ENCODE data around the gene GRM8. TPM values are rescaled to one million over a fixed set of nuclear protein-coding genes. Genes with fewer than 3 reads are reported as not detected.

Gene GRM8
- total RNA-seq, 1 experiment from 2014 or later, result not detected

GRCh38 chr7:126818393-126819196 is 434.1 kb downstream of the GRM8 start:
- DNase-seq (ENCODE audit: low read depth), result no peak

DNA sequence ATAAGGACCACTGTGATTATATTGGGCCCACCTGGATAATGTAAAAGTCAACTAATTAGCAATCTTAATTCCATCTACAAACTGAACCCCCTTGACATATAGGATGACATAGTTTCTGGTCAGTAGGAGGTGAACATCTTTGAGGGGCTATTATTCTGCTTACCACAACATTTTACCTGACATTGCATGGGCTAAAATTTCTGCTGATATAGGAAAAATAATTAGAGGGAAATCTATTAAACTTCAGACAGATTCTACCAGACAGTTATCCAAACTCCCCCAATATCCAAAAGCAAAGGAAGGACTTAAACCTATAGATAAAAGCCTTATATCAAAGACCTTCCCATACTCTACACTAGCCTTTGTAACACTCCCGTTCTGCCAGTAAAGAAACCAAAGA is 443.6 kb downstream of the GRM8 start:
- DNase-seq (ENCODE audit: low read depth), result no peak

DNA sequence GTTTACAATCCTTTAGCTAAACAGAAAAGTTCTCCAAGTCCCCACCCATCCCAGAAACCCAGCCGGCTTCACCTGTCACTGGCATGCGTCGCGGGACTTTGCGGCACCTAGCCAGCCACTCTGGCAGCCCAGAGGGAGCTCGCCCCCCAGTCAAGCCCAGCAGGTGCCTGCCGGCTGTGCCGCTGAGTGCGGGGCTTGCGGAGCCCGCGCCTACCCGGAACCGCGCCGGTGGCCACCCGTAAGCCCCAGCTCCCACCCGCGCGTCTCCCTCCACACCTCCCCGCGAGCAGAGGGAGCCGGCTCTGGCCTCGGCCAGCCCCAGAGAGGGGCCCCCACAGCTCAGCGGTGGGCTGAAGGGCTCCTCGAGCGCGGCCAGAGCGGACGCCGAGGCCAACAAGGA is 446.1 kb downstream of the GRM8 start:
- no peak for DNase-seq (ENCODE audit: low read depth)

DNA sequence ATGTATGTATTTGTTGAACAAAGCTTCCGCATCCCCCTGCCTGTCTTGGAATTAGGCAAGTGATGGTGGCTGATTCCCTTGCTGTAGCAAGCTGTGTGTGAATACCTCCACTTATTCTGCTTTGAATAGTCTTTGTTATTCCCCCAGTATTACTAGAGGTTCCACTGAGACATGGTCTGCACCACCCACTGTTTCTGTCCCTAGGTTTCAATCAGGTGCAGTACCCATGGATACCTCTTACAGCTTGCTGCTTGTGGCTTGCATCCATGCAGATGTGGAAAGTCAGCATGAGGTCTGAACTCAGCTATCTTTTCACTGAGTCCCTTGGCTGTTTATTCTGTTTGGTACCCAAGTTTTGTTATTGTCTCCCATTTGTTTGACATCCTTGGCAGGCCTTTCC is 447.4 kb downstream of the GRM8 start:
- DNase-seq (ENCODE audit: low read depth), result no peak

DNA sequence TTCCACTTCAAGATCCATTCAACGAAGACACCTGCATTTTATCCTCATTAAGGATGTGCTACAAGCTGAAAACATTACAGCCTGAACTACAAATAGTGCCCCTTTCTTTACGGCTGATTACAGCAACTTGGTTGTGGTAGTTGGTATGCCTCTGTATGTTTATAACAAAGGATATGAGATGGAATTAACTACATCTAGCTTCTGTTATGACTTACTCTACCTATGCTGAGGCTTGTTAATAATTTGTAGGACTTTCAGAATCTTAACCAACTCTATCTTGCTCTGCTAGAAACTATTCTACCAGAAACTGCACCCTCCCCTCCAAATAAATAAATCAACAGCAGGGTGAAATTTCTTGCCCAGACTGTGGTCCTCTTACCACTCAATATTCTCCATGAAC is 448.1 kb downstream of the GRM8 start:
- no peak for DNase-seq (ENCODE audit: low read depth)

GRCh38 chr7:126803990-126804389 is 448.8 kb downstream of the GRM8 start:
- DNase-seq (ENCODE audit: low read depth), result no peak

GRCh38 chr7:126803060-126803665 is 449.6 kb downstream of the GRM8 start:
- peak; percentile 59 for DNase-seq (ENCODE audit: low read depth)

GRCh38 chr7:126801733-126802132 is 451.0 kb downstream of the GRM8 start:
- no peak for DNase-seq (ENCODE audit: low read depth)

DNA sequence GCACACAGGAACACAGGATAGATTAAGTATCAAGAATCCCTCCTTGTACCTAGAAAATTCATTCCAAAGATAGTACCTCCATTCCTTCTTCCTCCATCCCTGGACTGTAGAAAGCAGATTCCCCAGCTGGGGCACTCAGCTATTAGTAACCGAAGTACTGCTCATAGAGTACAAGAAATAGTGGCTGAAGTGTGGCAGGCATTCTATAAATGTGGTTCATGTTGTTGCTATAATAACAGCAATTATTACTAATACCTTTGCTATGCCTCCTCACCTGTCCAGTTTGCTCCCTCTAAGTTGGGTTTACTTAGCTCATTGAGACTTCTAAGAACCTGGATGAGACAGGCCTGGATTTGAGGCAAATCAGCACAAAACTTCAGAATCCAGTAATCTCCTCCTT is 453.2 kb downstream of the GRM8 start:
- DNase-seq (ENCODE audit: low read depth), result no peak

- no peak for DNase-seq (ENCODE audit: low read depth)
These were observed 460.2 kb downstream of the GRM8 start for GRCh38 chr7:126792521-126792920.

GRCh38 chr7:126791306-126791705 is 461.4 kb downstream of the GRM8 start:
- DNase-seq (ENCODE audit: low read depth), result no peak

DNA sequence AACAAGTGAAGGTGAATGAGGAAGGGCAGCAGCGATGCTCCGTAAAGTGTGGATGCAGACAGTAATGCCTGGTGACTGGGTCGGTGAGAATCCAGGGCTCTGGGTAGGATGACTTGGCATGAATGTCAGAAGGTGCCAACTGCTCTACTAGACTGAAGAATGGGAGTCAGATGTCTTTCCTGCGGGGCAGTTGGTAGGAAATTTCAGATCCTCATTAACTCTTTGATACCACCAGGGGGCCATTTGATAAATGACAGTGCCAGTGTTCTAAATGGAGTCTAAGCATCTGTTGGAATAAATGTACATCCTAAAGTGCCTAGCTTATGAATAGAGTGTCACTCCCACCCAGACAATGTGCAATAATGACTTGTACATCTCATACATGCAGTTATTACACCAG is 462.0 kb downstream of the GRM8 start:
- DNase-seq (ENCODE audit: low read depth), result no peak

DNA sequence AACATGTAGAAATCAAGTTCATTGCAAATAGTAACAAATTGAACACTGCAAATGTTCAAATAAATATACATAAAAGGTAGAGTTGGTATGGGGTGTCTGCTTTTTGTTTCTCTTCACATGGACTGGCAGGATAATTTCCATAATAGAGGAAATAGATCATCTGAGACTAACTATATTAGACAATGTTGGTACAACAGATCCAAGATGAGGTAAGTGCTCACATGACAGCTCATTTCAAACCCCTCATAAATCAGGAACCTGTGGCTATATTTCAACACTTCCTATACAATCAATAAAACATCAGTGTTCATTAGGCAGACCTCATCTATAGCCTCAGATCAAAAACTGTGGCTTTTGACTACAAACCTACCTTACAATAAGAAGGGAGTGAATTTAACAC is 469.1 kb downstream of the GRM8 start:
- DNase-seq (ENCODE audit: low read depth), result no peak

DNA sequence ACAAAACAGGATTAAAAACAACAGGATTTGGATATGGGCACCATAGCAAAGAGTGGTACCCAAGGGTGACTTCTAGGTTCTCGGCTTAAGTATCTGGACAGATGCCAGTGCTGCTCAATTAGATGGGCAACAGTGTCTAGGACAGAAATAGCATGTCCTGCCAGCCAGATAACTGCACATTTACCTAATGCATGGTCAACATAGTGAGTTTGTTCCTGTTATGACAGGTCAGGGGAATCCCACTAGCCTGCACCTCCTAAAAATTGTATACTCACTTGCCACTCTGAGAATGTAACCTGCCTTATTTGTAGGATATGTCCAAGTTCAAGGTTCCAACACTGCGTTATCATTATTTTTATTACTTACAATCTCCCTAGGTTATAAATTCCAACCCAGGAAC is 471.7 kb downstream of the GRM8 start:
- DNase-seq (ENCODE audit: low read depth), result no peak

GRCh38 chr7:126778101-126778500 is 474.6 kb downstream of the GRM8 start:
- no peak for DNase-seq (ENCODE audit: low read depth)

DNA sequence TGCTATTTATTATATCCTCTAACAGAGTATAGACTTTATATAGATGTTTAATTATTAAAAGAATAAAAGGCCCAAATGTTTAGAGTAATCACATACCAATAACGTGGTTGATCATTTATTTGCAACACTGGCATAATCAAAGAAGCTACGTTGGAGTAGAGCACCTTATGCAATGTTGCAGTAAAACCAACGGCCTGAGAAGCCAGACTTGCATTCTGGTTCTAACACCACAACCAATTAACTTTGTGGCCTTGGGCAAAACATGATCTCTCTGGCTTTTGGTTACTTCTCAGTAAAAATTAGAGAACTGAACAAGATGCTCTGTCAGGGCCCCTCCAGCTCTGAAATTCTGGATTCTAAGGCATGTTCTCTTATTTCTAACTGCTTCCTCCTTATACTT is 476.2 kb downstream of the GRM8 start:
- DNase-seq (ENCODE audit: low read depth), result no peak

DNA sequence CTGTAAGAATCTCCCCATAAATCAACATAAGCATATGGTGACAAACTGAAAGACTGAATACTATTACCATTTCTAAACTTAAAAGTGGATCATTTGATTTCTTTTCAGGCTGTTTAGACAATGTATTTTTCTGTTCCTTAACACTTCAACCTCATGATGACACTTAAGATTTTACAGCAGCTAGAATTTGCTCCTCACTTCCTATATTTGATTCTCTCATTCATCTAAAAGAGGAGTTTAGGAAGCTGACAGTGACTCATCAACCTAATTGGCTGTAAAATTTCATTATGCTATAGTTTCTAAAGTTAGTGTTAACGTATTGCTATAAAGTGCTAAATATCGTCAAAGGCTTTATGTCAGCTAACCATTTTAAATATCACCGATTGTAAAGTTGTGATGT is 478.7 kb downstream of the GRM8 start:
- no peak for DNase-seq (ENCODE audit: low read depth)

- DNase-seq (ENCODE audit: low read depth), result no peak
These were observed 483.9 kb downstream of the GRM8 start for GRCh38 chr7:126768836-126769235.

- no peak for DNase-seq (ENCODE audit: low read depth)
These were observed 491.7 kb downstream of the GRM8 start for GRCh38 chr7:126760914-126761577.

DNA sequence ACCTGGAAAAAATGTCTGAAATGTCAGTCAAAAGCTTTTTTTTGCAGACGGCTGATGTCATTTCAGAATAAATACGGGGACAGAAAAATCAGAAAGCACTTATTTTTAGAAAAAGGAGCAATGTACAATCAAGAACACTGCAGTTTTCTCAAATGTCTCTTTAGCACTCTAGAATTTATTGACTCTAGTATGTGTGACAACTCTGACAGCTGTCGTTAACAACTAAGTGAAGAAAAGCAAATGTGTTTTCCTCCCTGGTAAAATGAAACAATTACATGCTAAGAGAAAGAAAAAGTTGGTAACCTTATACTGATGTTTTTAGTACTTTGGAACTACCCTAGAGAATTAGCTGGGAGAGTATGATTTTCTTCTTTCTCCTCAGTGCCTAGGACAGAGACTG is 497.4 kb downstream of the GRM8 start:
- DNase-seq (ENCODE audit: low read depth), result no peak

DNA sequence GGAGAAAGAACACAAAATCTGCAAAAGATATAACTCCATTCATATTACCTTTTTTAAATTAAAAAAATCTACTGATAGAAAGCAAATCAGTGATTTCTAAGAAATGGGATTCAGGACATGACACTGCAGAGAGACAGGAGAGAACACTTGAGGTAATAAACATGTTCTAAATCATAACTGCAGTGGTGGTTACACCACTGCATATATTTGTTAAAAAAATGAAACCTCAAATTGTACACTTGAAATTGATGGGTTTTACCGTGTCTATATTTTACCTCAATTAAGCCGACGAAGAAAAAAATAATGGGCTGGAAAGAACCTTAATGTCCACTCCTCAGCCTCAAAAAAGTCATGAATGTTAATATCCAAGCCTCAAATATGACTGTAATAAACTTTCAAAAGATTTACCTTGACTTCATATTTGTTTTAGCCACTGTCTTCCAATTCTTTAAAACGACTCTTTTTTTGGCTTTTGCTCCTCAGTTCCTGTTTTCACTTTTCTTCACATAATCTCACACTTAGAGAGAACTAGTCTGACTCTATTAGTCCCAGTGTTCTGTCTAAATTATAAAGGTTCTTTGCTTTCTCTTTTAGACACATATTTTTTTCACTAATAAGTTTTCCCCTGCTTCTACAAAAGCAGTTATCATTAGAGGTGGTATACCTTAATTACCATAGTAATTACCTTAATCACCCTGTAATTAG is 502.4 kb downstream of the GRM8 start:
- no peak for DNase-seq (ENCODE audit: low read depth)

DNA sequence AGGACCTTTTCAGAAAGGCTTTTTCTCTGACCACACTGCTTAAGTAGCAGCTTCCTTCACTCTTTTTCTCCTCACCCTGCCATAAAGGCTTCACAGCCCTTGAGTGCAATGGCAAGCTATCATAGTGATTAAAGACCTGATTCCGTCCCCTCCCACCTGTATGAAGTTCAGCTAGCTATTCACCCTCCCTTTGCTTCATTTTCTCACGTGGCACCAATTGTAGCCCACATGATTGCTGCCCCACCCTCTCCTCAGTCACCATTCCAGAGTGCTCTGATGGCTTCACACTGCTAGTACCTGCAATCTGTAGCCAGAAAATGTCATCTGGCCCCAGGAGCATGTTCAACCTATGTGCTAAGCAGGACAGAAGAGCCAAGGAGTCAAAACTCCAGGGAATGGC is 523.8 kb downstream of the GRM8 start:
- no peak for DNase-seq (ENCODE audit: low read depth)
